ENCODE results near the gene FAM200C. TPM values are rescaled to one million over a fixed set of nuclear protein-coding genes. Genes with fewer than 3 reads are reported as not detected.

Gene FAM200C
- total RNA-seq, 1 donor from 2014 or later, result 2.5 TPM

GRCh38 chr5:160421625-160422258 is 21.9 kb upstream of the FAM200C start, which contains the start of gene PTTG1:
TSS of gene PTTG1 (plus strand) at chr5:160421855. CDS start at chr5:160422313, 458 bp downstream.
- Histone ChIP-seq H3K4me3 (peak within 1 kb of the TSS; percentile 54 to 69), H3K4me1 (peaks cover 31% of the 10 kb centered on the region), H3K27ac (peak within 1 kb of the TSS; percentile 85), H3K36me3 (no peaks in the 10 kb centered on the region), H3K9me3 (no peaks in the 10 kb centered on the region), H3K27me3 (no peaks in the 10 kb centered on the region)
- DNase-seq (ENCODE audit: extremely low spot score in 2 of 2), result peak in 1 of 2 donors; percentile 93
- TF ChIP-seq POLR2AphosphoS5 (IDR thresholded peaks at IDR 0.05; ENCODE audit: insufficient read depth in 1 of 2, low read depth in 1 of 2), result peak; percentile 63 to 81
- no peak for TF ChIP-seq CTCF (IDR thresholded peaks at IDR 0.05)
- peak in 1 of 2 donors; percentile 42 for TF ChIP-seq POLR2A (IDR thresholded peaks at IDR 0.05)
- intact Hi-C loops (cut with DNase I), result no loop called here

DNA sequence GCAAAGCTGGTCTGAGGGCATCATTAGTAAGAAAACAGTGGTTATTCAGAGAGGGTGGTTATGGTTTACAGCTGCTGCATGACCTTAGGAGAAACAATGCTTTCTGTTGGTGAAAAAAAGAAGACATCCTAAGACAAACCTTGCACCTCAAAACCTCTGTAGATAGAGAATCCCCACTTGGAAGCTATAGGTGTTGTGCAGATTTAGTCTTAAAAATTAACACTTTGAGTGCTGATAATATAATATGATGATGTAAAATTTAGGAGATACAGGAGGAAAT is 20.4 kb upstream of the FAM200C start:
- intact Hi-C loops (cut with DNase I), result no loop called here
- H3K36me3 ChIP-seq, result no peaks in the 10 kb centered on the region
- no peak overlapping the region for H3K4me3 ChIP-seq
- no peaks in the 10 kb centered on the region for H3K27me3 ChIP-seq
- H3K9me3 ChIP-seq, result no peaks in the 10 kb centered on the region
- peaks cover 41% of the 10 kb centered on the region for H3K4me1 ChIP-seq
- TF ChIP-seq POLR2A (IDR thresholded peaks at IDR 0.05), result no peak
- TF ChIP-seq CTCF (IDR thresholded peaks at IDR 0.05), result no peak
- no peak for TF ChIP-seq POLR2AphosphoS5 (IDR thresholded peaks at IDR 0.05; ENCODE audit: insufficient read depth in 1 of 2, low read depth in 1 of 2)
- peak overlapping the region; percentile 96 for H3K27ac ChIP-seq
- no peak for DNase-seq (ENCODE audit: extremely low spot score in 2 of 2)

DNA sequence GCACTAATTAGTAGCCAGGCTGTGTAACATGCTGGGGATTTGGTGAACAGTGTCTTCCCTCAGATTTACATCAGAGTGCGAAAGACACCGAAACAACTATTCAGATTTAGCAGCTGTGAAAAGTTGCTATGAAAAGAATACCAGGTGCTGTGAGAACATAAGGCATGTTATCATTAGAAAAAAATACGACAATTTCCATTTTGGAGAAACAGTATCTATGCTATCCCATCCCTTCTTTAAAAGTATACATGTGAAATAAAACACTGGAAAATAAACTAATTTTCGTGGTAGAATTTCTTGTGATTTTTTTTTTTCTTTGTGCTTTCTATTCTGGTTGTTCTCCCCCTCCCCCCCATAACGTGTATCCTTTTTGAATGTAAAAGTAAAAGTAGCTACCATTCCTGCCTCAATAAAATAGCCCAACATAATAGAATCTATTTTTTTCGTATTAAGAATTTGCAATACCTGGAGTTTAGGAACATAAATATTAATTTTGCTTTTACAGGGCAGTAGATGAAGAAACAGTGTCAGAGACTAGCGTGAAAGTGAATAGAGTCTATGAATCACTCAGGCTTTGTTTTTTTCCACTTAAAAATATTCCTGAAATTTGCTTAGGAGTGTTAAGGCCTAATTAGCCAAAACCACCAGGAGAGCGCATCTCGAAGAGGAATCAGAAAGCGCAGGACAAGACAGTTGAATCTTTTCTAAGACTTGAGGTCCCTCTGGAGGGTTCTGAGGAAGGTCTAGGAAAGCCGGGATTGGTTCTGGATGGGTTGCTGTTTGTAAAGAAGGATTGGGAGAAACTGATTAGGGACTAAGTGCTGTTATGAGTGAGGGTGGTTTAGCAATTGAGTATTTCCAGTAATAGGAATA is 19.8 kb upstream of the FAM200C start:
- Histone ChIP-seq H3K4me3 (peak overlapping the region; percentile 72 to 95), H3K9me3 (no peaks in the 10 kb centered on the region), H3K27ac (peak overlapping the region; percentile 96), H3K36me3 (no peaks in the 10 kb centered on the region), H3K27me3 (no peaks in the 10 kb centered on the region), H3K4me1 (peaks cover 41% of the 10 kb centered on the region)
- DNase-seq (ENCODE audit: extremely low spot score in 2 of 2), result no peak
- no peak for TF ChIP-seq POLR2A (IDR thresholded peaks at IDR 0.05)
- no peak for TF ChIP-seq CTCF (IDR thresholded peaks at IDR 0.05)
- no peak for TF ChIP-seq POLR2AphosphoS5 (IDR thresholded peaks at IDR 0.05; ENCODE audit: insufficient read depth in 1 of 2, low read depth in 1 of 2)
- intact Hi-C loops (cut with DNase I), result no loop called here

DNA sequence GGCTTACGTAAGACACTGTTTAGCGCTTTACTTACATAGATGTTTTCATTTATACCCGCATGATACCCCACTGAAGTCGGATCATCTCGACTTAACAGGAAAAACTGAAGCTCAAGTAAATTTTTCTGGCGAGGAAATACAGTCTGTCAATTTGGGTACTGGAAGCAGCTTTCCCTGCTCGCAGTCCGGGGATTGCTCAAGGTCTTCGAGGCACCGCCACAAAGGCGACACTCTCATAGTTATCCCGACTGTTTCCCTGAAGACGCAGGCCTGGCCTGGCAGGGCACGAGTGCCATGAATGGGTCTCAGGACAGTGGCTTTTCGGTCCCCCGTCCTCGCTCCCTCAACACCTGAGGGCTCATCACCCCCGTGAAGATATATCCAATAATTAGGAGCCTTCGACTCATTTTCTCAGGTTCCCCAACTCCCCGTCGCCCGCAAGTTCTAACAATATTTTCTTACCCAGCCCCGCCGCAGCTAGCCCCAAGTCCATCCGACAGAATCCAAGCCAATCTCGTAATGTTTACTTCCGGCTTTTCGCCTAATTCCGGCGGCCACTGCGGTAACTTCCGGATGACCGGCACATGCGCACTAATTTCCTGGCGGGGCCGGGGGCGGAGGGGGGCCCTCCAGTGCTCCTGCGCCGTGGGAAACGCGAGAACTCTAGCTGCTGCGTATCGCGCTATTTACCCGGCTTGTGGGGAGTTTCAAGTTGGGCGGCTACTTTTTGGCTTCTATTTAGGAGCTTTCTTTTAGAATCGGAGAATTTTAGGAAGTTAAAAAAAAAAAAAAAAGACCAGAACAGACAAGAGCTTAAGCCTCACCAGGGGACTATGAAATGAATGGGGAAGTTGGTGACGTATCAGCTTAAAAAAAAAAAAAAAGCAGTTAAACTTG is 19.0 kb upstream of the FAM200C start, which contains the start of gene SLU7:
Gene SLU7, minus strand, starts transcription at position 521 of the 897 bp plus-strand sequence. CDS start 3,787 bp downstream, outside the sequence.
- peaks cover 41% of the 10 kb centered on the region for H3K4me1 ChIP-seq
- intact Hi-C loops (cut with DNase I), result no loop called here

More for the DNA sequence above, 19.0 kb upstream of the FAM200C start, which contains the start of gene SLU7:
- DNase-seq (ENCODE audit: extremely low spot score in 2 of 2), result peak in 1 of 2 donors; percentile 96
- Histone ChIP-seq H3K9me3 (no peaks in the 10 kb centered on the region), H3K27ac (peak within 1 kb of the TSS; percentile 96), H3K4me3 (peak within 1 kb of the TSS; percentile 72 to 95), H3K27me3 (no peaks in the 10 kb centered on the region), H3K36me3 (no peaks in the 10 kb centered on the region)
- TF ChIP-seq POLR2A (IDR thresholded peaks at IDR 0.05) (peak in 1 of 2 donors; percentile 49), POLR2AphosphoS5 (IDR thresholded peaks at IDR 0.05; ENCODE audit: insufficient read depth in 1 of 2, low read depth in 1 of 2) (peak; percentile 95 to 98), CTCF (IDR thresholded peaks at IDR 0.05) (no peak)

Data from vagina (tissue), 2 donors.